ENCODE results near the gene CNDP1.
"Not testable (repeated sequence)": the region's sequence is repeated elsewhere in the genome, so short reads cannot be mapped to it uniquely, and the experiment has no call there.

CNDP1 gene, protein sequence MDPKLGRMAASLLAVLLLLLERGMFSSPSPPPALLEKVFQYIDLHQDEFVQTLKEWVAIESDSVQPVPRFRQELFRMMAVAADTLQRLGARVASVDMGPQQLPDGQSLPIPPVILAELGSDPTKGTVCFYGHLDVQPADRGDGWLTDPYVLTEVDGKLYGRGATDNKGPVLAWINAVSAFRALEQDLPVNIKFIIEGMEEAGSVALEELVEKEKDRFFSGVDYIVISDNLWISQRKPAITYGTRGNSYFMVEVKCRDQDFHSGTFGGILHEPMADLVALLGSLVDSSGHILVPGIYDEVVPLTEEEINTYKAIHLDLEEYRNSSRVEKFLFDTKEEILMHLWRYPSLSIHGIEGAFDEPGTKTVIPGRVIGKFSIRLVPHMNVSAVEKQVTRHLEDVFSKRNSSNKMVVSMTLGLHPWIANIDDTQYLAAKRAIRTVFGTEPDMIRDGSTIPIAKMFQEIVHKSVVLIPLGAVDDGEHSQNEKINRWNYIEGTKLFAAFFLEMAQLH

DNA sequence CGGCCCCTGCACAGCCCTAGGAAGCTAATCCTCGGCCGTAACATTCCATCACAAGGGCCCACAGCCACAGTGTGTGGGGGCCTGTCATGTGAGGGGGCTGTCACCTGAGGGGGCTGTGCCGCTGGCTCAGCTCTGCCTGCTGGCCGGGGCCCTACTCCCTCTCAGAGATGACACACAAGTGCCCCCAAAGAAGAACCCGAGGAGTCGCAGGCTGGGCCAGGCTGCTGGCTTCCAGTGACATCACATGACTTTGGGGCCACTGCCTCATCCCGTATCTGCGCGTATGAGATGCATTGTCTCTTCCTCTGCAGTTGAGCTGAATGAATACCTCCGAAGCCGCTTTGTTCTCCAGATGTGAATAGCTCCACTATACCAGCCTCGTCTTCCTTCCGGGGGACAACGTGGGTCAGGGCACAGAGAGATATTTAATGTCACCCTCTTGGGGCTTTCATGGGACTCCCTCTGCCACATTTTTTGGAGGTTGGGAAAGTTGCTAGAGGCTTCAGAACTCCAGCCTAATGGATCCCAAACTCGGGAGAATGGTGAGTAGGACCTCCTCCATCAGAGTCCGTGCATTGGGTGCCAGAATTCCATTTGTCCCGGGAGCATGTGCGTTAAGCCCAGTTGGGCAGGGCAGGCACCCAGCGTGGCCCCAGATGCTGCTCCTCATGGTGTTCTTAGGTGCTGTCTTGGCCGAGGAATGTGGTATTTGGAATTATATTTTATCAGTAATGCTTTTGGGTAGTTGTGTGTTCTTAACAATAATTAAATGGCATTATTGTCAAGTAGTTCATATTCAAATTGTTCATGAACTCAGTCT is at the start of gene CNDP1:
TSS of gene CNDP1 (plus strand) at position 351 of the 820 bp plus-strand sequence. CDS start at position 519, 168 bp downstream.
- DNase-seq = no peak

DNA sequence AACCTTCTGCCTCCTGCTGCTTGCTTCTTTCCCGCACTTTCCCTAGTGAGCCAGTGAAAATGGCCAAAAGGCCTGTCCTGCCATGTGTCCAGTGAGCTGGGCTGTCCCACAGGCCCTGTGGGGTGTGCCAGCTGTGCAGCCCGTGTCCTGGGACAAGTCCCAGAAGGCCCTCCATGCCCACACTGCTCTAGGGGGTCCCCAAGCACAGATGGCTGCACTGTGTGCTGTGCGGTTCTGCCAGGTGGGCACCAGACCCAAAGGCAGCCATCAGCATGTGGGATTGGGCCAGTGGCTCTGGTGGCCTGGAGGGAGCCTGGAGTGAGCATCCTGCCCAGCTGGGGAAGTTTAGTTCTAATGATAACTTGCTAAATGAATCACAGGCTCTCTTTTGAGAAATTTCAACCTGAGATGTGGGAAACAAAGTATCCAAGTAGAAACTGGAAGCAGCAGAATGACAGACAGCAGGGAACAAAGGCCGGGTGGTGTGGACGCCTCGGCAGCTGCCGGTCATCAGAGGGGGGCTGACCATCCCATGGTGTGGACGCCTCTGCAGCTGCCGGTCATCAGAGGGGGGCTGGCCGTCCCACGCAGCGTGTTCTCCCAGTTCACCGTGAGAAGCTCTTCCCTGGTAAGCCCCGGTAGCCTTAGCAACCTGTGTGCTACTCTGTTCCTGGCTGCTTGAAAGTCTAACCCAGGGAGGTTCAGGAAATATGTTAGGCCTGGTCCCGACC is 48.0 kb upstream of the CNDP1 start:
- DNase-seq = no peak

DNA sequence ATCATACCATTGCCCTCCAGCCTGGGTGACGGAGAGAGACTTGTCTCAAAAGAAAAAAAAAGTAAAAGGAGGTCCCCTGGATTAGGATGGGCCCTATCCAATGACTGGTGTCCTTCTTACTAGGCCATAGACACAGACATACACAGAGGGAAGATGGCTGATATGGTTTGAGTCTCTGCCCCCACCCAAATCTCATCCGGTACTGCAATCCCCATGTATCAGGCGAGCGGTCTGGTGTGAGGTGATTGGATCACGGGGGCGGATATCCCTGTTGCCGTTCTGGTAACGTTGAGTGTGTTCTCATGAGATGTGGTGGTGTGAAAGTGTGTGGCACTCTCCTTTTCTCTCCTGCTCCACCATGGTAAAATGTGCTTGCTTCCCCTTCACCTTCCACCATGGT is 45.9 kb upstream of the CNDP1 start:
- no peak for DNase-seq

DNA sequence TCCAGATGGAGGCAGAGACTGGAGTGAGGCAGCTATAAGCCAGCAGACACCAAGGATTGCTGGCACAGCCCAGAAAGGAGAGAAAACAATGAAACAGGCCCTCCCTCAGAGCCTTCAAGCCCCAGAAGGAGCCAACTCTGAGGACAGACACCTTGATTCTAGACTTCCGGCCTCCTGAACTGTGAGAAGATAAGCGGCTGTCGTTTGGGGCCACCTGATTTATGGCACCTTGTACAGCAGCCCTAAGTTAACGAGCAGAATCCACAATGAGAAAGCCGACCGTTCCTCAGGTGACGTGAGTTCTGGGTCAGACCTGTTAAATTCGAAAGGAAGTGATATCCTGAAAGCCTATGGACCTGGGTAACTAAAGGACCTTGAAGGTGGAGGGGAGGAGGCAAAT is 45.4 kb upstream of the CNDP1 start:
- no peak for DNase-seq

DNA sequence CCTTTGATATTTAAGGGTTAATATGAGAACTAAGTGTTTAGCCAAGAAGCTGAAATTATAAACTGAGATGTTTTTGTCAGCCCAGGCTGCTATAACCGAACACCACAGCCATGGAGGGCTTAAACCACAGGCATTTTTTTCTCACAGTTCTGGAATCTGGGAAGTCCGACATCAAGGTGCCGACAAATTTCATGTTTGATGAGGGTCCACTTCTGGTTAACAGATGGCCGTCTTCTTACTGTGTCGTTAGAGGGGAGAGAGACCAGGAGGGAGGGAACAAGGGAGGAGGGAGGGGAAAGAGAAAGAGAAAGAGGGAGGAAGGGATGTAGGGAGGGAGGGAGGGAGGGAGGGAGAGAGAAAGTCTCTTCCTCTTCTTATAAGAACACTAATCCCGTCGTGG is 44.6 kb upstream of the CNDP1 start:
- no peak for DNase-seq

DNA sequence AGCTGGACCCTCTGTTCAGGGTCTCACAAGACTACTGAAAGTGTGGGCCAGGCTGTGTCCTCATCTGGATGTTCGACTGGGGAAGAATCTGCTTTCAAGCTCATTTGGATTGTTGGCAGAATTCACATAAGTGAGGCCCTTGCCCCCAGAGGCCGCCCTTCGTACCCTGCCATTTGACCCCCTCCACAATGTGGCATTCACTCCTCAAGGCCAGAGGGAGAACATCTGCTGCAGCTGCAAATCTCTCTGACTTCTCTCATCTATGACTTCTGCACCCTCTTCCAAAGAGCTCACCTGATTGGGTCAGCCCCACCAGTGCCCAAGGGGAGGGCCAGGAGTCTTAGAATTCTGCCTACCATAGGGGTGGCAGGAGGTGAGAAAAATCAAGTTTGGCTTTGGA is 42.0 kb upstream of the CNDP1 start:
- DNase-seq = no peak

DNA sequence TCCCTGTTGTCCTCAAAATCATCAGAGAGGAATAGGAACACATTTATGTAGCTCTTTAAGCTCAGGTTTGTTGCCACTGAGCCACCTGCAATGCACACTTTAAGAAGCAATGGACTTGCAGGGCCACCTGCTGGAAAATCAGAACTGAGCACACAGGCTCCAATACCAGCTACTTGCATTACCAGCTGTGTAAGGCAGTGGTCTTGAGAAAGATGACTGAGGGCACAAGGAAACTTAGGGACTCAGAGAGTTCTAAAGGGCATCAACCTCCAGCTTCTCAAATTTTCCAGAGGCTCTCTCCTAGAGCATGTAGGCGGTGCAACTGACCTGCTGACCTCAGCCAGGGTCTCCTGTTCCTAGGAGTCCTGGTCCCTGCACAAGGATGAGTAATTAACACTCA is 40.6 kb upstream of the CNDP1 start:
- peak in 2 of 4 experiments; percentile 22 to 40 for DNase-seq

DNA sequence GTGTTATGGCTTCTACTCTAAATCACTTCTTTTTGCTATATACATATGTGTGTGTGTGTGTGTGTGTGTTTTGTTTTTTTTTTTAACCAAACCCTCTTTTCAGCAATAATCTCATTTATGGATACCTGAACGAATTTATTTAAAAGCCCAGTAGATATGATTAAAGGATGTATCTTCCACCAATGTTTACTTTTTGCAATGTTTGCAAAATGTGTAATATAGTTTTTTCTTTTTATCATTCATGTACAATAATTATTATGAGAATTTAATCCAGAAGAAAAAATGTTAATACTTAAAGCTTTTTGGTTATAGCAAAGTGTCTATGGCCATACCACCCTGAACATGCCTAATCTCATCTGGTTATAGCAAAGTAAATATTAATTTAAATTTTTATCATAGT is 39.8 kb upstream of the CNDP1 start:
- DNase-seq = no peak

DNA sequence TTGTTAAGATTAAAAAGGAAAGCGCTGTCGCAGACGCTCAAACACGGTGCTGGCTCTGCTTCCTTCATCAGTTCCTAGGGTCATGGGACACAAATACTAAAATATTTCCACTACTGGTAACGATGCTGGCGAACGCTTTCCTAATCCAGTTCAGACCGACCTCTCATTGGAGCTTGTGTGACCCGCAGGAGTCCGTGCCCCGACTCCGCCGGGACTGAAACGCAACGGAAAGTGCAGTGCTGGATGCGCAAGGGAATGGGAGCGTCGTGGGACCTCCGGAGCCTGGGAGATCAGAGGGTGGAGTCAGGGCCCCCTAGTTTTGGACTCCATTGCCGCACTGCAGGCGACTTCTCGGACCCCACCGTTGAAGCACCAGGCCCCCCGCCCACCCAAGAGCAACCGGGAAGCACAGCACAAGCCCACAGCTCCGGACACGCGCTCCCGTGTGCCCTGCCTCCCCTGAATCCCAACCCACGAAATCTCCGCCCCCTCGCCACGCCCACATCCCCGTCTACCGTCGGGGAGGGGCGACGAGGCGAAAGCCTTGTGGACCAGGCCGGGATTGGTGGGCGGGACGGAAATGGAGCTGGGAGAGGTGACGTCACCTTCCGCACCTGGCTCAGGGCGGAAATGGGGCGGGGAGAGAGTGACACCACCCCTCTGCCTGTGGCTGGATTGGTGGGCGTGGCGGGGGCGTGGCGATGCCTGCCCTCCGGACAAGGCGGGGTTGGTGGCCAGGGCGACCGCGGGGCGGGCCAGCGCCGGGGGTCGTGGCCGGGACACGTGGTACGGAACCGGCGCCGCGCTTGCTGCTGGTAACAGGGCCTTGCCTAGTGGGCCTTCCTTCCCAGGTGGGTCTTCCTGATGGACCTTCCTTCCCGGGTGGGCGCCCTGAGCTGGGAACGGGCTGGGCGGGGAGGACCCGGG is 38.5 kb upstream of the CNDP1 start, which contains the start of gene CNDP2:
TSS of gene CNDP2 (plus strand) at position 783 of the 927 bp plus-strand sequence. CDS start 3,611 bp downstream, outside the sequence.
- DNase-seq = peak; percentile 92 to 96 (median 94)

DNA sequence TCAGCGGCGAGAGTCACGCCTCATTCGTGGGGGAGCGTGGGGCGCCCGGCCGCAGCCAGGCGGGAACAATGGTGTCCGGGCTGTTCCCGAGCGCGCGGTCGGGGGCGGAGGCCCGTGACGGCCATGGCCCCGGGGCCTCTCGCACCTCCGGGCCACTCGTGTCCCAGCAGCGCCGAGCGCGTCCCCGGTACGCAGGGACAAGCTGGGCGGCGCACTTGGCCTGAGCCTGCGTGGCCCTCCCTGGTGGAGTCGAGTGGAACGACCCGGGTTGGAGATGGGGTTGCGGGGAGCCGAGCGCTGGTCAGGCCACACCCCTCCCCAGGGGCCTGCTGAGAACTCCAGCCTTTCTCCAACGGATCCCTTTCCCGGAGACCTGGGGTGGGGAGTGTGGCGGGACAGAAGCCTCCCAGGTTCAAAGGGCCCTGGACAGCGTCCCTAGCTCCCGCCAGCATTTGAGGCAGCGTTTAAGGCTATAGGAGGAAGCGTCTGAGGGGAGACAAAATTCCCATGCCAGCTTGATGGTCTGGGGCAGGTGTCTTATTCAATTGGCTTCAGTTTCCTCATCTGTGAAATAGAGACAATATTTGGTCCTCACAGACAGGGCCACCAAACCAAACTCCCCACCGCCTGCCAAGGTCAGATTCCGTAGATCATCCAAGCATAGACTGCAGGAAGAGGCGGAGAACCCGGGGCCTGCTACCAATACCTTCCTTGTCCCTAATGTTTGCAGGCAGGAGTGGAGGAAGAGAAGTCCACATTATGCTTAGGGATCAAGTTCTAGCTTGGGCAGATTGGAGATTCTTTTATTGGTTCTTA is 37.6 kb upstream of the CNDP1 start:
- peak in 2 of 4 experiments; percentile 25 to 26 for DNase-seq

DNA sequence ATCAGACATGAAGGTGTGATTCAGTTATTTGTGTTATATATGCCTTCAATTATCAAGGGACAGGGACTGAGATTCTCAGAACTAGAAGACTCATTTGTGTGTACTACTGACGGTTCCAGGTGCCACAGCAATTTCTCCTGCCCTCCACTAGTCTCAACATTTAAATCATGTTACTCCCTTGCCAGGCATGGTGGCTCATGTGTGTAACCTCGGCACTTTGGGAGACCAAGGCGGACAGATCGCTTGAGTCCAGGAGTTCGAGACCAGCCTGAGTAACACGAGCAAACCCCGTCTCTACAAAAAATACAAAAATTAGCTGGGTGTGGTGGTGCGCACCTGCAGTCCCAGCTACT is 37.0 kb upstream of the CNDP1 start:
- no peak for DNase-seq

DNA sequence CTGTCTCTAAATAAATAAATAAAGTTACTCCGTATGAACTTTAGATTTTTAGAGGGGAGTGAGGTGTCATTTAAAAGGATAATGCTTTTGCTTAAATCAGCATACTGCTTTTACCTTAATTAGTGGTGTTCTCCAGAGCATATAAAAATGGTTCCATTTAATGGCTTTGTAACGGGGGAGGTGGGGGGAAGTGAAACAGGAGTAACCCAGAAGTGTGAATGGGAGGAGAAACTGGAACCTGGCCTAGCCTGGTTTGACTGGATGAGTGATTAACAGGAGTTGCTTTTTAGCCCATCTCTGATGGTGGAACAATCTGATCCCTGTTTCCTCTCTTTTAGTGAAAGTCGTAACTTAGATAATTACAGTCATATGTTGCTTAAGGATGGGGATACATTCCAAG is 36.5 kb upstream of the CNDP1 start:
- no peak for DNase-seq

DNA sequence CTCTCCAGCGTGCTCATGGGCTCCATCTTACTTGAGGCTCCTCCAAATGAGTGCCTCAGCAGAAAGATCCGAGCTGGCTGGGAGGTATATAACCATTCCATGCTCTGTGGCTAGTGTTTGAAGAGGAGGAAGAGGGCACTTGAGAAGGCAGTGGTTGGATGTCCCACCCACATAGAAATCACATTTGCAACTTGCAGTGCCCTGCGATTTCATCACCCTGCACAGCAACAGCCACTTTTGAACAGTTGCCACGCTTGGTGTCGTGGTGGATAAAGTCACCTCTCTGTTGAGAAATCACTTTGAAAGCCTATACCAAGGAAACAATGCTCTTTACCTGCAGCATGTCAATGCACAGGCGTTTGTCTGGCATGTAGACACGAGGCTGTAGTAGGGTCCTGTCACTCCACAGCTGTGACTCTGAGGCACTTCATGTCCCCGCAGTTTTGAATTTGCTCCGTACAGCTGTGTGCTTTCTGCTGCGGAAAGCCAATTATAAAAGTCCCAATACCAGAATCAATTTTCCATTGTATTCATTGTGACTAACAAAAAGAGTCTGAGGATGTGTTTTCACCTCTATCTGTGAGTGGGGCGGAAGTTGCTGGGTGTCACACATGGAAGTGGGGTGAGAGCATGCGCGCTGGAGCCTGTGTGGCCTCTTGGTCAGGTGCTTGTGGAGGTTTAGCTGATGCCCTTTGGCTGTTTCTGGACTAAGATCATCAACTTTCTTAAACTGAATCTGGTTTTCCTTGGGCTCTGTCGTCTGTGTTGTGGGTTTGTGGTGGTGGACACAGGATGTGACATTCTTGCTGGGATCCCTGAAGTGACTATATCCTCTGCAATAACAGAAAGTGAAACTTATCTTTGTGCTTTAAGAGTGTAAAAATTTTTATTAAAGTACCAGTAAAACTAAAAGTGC is 35.3 kb upstream of the CNDP1 start:
- peak; percentile 28 to 61 (median 48) for DNase-seq

DNA sequence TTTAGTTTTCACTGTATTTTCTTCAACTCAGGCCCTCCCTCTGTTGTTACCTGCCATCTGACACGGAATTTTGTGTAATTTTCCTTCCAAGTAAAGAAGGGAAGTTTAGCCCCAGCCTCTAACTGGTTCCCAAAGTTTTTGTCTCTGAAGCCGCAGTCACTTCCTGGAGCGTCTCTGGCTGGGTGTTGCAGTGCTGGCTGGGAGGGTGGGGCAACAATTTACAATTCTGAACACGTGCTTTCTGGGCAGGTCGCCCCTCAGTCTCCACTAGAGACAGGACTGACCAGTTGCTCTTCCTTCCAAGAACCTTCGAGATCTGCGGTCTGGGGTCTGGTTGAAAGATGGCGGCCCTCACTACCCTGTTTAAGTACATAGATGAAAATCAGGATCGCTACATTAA is 34.7 kb upstream of the CNDP1 start:
- DNase-seq = peak in 1 of 4 experiments; percentile 8

DNA sequence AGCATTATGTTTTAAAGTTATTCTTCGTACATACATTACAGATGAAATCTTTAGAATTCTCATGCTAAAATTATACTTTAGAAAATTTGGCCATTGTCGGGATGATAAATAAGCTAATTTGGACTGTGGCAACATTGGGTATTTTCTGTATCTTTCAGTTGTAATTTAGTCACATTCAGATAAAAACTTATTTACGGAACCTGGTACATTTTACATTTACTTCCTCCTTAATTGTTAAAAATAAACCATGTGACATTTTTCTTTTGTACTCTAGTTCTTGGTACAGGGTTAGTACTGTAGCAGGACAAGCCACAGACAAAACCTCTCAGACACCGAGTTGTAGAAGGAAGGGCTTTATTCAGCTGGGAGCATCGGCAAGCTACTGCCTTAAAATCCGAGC is 33.9 kb upstream of the CNDP1 start:
- DNase-seq = no peak

DNA sequence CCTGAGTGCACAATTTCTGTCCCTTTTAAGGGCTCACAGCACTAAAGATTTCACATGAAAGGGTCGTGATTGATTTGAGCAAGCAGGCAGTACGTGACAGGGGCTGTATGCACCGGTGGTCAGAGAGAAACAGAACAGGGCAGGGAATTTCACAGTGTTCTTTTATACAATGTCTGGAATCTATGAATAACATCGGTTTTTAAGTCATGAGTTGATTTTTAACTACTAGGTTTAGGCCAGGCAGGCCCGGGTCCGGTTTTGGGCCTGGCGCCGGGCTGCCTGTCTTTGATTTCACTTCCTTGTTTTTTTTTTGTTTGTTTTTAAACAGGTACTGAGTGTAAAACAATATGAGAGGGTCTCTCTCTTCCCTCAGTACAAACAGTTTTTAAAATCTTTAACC is 33.5 kb upstream of the CNDP1 start:
- not testable (repeated sequence) for DNase-seq

DNA sequence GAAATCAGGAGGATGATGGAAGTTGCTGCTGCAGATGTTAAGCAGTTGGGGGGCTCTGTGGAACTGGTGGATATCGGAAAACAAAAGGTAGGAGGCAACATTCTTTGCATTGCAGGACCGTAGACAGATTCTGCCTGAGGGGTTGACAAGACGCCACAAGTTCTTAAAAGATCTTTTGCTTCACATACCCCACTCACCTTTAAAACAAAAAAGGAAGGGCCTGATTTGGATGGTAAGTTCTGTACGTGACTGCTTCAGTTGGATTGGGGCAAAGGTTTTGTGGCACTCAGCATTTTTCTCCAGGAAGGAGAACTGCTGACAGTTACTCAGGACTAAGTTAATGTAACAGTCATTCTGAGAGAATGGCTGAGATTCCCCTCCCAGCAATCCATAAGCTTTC is 32.9 kb upstream of the CNDP1 start:
- DNase-seq = no peak

DNA sequence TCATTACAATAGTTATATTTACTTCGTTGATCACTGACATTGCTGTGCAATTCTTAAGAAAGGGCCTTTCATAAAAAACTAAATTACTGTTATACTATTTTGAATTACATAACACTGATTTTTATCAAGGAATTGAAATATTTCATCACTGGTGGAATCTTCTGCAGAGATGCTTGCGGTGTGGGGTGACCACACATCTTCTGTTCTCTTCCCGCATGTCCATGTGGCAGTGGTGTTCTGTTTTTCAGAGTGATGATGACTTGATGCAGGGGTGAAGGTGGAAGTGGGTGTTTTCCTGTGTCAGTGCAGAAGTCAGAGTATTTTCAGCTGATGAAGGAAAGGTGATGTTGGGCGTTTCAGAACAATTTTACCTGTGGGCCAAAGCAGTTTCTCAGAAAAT is 31.2 kb upstream of the CNDP1 start:
- no peak for DNase-seq

DNA sequence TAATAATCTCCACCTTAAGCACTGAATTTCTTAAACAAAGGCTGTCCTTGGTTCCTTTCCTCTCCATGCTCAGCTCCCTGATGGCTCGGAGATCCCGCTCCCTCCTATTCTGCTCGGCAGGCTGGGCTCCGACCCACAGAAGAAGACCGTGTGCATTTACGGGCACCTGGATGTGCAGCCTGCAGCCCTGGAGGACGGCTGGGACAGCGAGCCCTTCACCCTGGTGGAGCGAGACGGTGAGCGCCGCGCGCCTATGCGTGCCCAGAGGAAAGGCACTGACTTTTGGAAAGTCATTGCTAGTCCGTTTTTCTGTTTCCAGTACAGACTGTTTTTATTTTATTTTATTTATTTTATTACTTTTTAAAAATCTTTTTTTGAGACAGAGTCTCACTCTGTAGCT is 28.5 kb upstream of the CNDP1 start:
- DNase-seq = no peak
